NCI-H187 (cell line): ENCODE results near the gene VAV1.
A peak's percentile ranks its signal among the peaks of the same experiment; 100 is the strongest.
"Not testable (repeated sequence)": the region's sequence is repeated elsewhere in the genome, so short reads cannot be mapped to it uniquely, and the experiment has no call there.

Experiments
- DNase-seq, 2 experiments: peaks; one replicate each; lab custom pipeline; 2025; lab: John Stamatoyannopoulos, UW

Gene VAV1

GRCh38 chr19:6790194-6791128, 18.0 kb downstream of the VAV1 start:
- no peak for DNase-seq

- no peak for DNase-seq
Observed at GRCh38 chr19:6791237-6791636, 18.7 kb downstream of the VAV1 start.

- DNase-seq, result no peak
Observed at GRCh38 chr19:6793411-6793810, 20.9 kb downstream of the VAV1 start.

- DNase-seq, result no peak
Observed at GRCh38 chr19:6793973-6794372, 21.5 kb downstream of the VAV1 start.

DNA sequence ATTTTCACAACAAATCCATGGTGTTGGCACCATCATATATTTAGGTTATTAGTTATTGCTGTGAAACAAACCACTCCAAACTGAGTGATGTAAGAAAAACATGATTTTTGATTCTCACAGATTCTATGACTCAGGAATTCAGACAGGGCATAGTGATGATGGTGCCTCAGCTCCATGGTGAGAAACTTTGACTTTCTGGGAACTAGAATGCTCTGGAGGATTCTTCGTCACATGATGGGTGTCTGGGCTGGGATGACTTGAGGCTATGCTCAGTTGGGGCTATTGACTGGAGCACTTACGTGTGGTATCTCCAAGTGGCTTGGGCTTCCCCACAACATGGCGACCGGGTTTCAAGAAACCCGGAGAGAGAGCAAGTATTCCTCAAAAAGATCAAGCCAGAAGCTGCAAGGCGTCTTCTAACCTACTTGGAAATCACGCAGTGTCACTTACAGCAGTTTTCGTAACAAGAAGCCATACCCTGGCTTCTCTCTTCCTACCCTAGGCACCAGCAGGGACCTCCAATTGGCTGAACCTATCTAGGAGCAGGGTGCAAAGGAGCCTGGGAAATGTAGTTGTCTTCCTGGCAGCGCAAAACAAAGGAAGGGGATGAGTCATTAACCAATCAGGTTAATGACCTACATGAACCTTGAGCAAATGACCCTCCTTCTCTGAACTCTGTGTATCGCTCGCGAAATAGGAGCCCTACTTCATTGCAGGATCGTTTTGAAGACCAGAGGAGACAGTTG, 22.4 kb downstream of the VAV1 start:
- DNase-seq, result no peak

GRCh38 chr19:6796278-6796677, 23.8 kb downstream of the VAV1 start:
- no peak for DNase-seq

DNA sequence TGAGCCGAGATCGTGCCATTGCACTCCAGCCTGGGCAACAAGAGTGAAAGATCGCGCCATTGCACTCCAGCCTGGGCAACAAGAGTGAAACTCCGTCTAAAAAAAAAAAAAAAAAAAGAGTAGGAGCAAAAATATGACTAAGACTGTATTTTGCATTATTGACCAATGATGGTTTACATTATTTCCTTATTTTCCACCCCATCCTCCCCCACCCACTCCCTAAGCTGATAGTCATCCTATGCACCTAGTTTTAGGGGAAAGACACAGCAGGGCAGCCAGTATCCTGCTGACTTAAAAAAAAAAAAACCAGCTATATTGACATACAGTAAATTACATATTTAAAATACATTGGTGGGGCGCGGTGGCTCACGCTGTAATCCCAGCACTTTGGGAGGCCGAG, 25.1 kb downstream of the VAV1 start:
- no peak for DNase-seq

DNA sequence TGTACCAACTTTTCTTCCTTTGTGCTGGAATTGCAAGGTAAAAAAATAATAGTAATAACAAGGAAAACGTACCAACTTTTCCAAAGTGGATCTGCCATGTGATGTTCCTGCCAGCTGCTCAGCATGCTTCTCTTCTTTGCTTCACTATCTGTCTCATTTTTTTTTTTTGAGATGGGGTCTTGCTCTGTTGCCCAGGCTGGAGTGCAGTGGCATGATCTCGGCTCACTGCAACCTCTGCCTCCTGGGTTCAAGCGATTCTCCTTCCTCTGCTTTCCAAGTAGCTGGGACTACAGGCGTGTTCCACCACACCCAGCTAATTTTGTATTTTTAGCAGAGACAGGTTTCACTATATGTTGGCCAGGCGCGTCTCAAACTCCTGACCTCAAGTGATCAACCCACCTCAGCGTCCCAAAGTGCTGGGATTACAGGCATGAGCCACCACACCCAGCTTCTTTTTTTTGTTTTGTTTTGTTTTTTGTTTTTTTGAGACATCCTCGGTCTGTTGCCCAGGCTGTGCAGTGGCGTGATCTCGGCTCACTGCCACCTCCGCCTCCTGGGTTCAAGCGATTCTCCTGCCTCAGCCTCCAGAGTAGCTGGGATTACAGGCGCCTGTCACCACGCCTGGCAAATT, 27.8 kb downstream of the VAV1 start:
- not testable (repeated sequence) for DNase-seq

DNA sequence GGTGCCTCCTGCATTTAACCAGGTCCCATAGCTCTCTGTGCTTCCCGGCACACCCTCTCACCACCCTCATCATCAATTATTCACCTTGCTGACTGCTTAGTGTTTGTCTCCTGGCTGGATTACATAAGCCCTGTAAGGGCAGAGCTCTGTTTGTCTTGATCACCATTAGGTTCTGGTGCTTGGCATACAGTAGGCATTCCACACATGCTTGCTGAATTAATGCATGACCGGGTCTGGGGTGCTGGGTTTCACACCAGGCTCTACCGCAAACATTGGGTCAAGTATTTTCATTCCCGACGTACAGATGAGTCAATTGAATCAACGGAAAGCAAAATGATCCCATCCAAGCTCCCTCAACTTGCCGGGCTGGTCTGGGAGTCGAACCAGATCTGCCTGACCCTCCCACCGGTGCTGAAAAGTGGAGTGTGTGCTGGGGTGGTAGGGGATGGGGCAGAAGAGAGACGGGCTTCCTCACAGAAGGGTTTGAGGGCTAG, 28.5 kb downstream of the VAV1 start:
- no peak for DNase-seq

- DNase-seq, result no peak
Observed at GRCh38 chr19:6801485-6802086, 29.1 kb downstream of the VAV1 start.

DNA sequence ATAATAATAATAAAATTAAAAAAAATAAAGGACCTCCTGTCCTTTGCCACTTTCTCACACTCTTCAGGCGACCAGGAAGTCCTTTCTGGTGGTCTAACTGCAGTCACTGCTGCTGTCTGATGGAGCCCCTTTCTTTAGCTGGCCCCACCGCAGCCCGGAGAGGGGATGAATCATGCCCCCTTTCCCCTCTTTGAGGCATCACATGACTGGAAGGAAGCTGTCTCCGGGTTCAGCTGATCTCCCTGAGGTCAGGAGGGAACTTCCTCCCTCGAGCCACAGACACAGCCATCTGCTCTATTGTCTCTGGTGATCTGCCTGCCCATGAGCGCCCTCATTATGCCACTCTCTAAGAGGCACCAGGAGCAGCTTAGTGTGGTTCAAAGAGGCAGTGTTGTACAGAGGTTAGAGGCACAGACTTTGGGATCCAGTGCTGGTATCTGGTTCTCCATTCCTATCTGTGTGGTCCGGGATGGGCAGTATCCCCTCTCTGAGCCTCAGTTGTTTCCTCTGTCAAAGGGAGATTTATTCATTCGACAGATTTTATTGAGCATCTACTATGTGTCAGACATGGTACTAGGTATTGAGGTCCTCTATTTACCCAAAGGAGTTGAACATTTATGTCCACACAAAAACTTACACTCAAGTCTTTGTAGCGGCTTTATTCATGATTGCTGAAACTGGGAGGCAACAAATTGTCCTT, 30.0 kb downstream of the VAV1 start:
- no peak for DNase-seq

- DNase-seq, result no peak
Observed at GRCh38 chr19:6803036-6803404, 30.5 kb downstream of the VAV1 start.

- no peak for DNase-seq
Observed at GRCh38 chr19:6806488-6806887, 34.0 kb downstream of the VAV1 start.

DNA sequence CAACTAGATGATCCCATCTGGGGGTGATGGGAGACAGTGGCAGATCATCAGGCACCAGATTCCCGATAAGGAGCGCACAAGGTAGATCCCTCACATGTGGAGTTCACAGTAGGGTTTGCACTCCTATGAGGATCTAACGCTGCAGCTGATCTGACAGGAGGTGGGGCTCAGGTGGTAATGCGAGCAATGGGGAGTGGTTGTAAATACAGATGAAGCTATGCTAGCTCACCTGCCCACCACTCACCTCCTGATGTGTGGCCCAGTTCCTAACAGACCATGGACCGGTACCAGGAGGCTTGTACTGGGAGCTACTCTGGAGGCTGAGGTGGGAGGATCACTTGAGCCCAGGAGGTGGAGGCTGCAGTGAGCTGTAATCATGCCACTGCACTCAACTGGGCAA, 34.8 kb downstream of the VAV1 start:
- no peak for DNase-seq

DNA sequence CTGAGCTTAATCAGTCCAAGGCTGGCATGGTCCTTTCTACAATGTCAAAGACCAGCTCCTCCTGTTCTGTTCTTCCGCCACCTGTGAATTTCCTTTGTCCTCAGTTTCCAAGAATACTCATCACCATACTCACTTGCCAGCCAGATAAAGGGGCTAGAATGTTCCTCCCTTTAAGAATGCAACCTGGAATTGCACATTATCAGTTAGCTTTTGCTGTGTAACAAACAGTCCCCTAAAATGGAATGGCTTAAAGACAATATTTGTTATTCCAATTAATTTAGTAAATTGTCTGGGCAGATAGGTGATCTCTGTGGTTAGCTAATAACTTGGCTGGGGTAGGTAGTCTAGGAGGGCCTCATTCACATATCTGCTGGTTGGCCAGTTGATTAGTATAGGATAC, 36.0 kb downstream of the VAV1 start:
- no peak for DNase-seq

- no peak for DNase-seq
Observed at GRCh38 chr19:6809262-6809661, 36.8 kb downstream of the VAV1 start.

DNA sequence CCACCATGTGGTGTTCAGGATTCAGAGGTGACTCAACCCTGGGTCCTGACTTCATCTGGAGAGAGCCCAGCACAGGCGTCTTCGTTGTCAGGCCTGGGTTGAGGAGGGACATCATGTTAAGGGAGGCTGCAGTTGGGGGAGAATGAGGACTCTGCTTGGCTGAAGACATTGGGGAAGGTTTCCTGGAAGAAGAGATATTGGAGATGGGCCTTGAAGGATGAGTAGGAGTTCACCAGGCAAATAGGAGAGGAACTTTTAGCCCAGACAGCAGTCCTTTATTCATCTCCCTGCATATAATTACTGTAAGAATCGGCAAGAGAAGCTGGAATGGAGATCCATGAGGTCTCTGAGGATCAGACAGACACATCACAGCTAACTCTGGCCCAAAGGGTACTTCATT, 38.9 kb downstream of the VAV1 start:
- no peak for DNase-seq

DNA sequence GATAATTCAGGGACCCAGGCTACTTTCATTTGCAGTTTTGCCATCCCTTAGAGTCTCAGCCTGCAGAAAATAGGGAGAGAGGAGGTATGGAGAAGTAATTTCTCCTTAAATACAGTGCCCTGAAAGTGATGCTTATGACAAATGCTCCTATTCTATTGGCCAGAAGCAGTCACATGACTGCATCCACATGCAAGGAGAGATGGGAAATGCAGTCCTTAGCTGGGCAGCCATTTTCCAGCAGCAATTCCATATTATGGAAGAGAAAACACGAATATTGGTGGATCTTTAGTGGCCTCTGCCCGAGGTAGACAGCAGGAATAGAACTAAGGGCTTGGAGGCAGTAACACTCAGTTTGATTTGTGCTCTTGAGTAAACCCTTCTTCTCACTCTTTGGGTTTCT, 39.4 kb downstream of the VAV1 start:
- DNase-seq, result peak in 1 of 2 experiments; percentile 1

GRCh38 chr19:6812612-6813011, 40.1 kb downstream of the VAV1 start:
- no peak for DNase-seq

DNA sequence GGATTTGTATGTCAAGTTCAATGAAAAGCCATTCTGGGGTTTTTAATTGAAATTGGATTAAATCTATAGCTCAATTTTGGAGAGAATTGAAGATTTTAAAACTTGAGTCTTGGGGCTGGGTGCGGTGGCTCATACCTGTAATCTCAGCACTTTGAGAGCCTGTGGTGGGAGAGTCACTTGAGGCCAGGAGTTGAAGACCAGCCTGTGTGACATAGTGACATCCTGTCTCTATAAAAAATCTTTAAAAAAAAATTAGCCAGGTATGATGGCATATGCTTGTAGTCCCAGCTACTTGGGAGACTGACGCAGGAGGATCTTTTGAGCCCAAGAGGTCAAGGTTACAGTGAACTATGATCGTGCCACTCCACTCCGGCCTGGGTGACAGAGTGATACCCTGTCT, 41.2 kb downstream of the VAV1 start:
- DNase-seq, result no peak

DNA sequence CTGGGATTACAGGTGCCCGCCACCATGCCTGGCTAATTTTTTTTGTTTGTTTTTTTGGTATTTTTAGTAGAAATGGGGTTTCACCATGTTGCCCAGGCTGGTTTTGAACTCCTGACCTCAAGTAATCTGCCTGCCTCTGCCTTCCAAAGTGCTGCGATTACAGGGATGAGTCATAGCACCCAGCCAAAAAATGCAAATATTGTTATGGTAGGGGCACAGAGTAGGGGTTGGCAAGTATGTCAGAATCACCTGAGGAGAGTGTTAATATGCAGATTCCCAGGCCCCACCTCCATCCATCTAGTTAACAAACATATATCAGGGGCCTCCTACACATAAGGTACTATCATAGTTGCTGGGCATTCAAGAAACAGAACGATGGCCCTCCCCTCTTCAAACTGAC, 44.7 kb downstream of the VAV1 start:
- no peak for DNase-seq

DNA sequence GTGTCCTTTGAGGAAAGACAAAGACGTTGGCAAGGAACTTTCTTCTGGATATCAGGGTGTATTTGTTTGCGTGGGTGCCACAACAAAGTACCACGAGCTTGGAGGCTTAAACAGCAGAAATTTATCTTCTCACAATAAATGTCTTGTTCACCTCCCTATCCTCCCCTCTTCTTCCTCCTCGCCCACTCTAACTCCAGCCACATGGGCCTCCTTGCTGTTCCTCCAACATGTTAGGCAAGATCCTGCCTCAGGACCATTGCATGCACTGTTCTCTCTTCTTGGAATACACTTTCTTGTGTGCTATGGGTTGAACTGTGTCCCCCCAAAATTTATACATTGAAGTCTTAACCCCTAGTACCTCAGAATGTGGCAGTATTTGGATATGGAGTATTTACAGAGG, 45.7 kb downstream of the VAV1 start:
- no peak for DNase-seq
